ENCODE measurements around the gene NEK6. TPM values are rescaled to one million over a fixed set of nuclear protein-coding genes. Genes with fewer than 3 reads are reported as not detected.

NEK6 gene
- total and polyA plus RNA-seq, 5 donors from 2014 or later = 3.5 to 17.0 (median 3.7) TPM

- H3K36me3 ChIP-seq (ENCODE audit: control insufficient read depth, insufficient read depth, low read length) = no peaks in the 10 kb centered on the region
- ATAC-seq (ENCODE audit: low read depth in 2 of 2) (no peak), DNase-seq (no peak)
- peaks cover 0 to 39% (median 18%) of the 10 kb centered on the region in 4 donors for H3K4me1 Mint-ChIP-seq
- H3K9me3 ChIP-seq (ENCODE audit: control insufficient read depth in 2 of 2, low read length in 2 of 2) = no peaks in the 10 kb centered on the region
- no peak overlapping the region for H3K4me3 ChIP-seq (ENCODE audit: low read depth, low read length)
- H3K27ac Mint-ChIP-seq = no peak overlapping the region
- peaks cover 33% of the 10 kb centered on the region for H3K4me1 ChIP-seq (ENCODE audit: control insufficient read depth, insufficient read depth, low read length, poor library complexity, severe bottlenecking)
- H3K36me3 Mint-ChIP-seq = no peaks in the 10 kb centered on the region
- no peak overlapping the region for H3K27ac ChIP-seq (ENCODE audit: insufficient read depth, low read length, poor library complexity, severe bottlenecking)
- H3K27me3 Mint-ChIP-seq = peaks cover 5% of the 10 kb centered on the region
- no peak overlapping the region for H3K4me3 Mint-ChIP-seq
- no peaks in the 10 kb centered on the region for H3K9me3 Mint-ChIP-seq
- H3K27me3 ChIP-seq (ENCODE audit: control insufficient read depth, insufficient read depth, low read length) = no peaks in the 10 kb centered on the region
These were observed 32.4 kb downstream of the NEK6 start for GRCh38 chr9:124290053-124290591.

GRCh38 chr9:124290743-124291554 lies 33.2 kb downstream of the NEK6 start:
- no peak for ATAC-seq (ENCODE audit: low read depth in 2 of 2)
- Histone ChIP-seq H3K27ac (ENCODE audit: insufficient read depth, low read length, poor library complexity, severe bottlenecking) (no peak overlapping the region), H3K36me3 (ENCODE audit: control insufficient read depth, insufficient read depth, low read length) (no peaks in the 10 kb centered on the region), H3K4me3 (ENCODE audit: low read depth, low read length) (no peak overlapping the region), H3K9me3 (ENCODE audit: control insufficient read depth in 2 of 2, low read length in 2 of 2) (no peaks in the 10 kb centered on the region), H3K27me3 (ENCODE audit: control insufficient read depth, insufficient read depth, low read length) (no peaks in the 10 kb centered on the region), H3K4me1 (ENCODE audit: control insufficient read depth, insufficient read depth, low read length, poor library complexity, severe bottlenecking) (peaks cover 25% of the 10 kb centered on the region)
- Mint-ChIP-seq H3K4me1 (peaks cover 0 to 30% (median 15%) of the 10 kb centered on the region in 4 donors), H3K9me3 (no peaks in the 10 kb centered on the region), H3K4me3 (peak overlapping the region in 1 of 4 donors; percentile 21), H3K27me3 (peaks cover 5% of the 10 kb centered on the region), H3K27ac (peak overlapping the region in 1 of 3 donors; percentile 20), H3K36me3 (no peaks in the 10 kb centered on the region)
- no peak for DNase-seq

GRCh38 chr9:124291801-124292396 lies 34.1 kb downstream of the NEK6 start:
- DNase-seq (peak in 1 of 3 donors; percentile 44), ATAC-seq (ENCODE audit: low read depth in 2 of 2) (peak; percentile 14 to 27)
- no peaks in the 10 kb centered on the region for H3K36me3 ChIP-seq (ENCODE audit: control insufficient read depth, insufficient read depth, low read length)
- H3K9me3 ChIP-seq (ENCODE audit: control insufficient read depth in 2 of 2, low read length in 2 of 2) = no peaks in the 10 kb centered on the region
- no peak overlapping the region for H3K4me3 Mint-ChIP-seq
- H3K27me3 ChIP-seq (ENCODE audit: control insufficient read depth, insufficient read depth, low read length) = no peaks in the 10 kb centered on the region
- peaks cover 5% of the 10 kb centered on the region for H3K27me3 Mint-ChIP-seq
- no peaks in the 10 kb centered on the region for H3K36me3 Mint-ChIP-seq
- no peak overlapping the region for H3K27ac ChIP-seq (ENCODE audit: insufficient read depth, low read length, poor library complexity, severe bottlenecking)
- no peak overlapping the region for H3K4me3 ChIP-seq (ENCODE audit: low read depth, low read length)
- H3K4me1 Mint-ChIP-seq = peaks cover 0 to 21% (median 10%) of the 10 kb centered on the region in 4 donors
- H3K4me1 ChIP-seq (ENCODE audit: control insufficient read depth, insufficient read depth, low read length, poor library complexity, severe bottlenecking) = peaks cover 15% of the 10 kb centered on the region
- no peaks in the 10 kb centered on the region for H3K9me3 Mint-ChIP-seq
- no peak overlapping the region for H3K27ac Mint-ChIP-seq

- Histone ChIP-seq H3K27ac (ENCODE audit: insufficient read depth, low read length, poor library complexity, severe bottlenecking) (no peak overlapping the region), H3K4me1 (ENCODE audit: control insufficient read depth, insufficient read depth, low read length, poor library complexity, severe bottlenecking) (peaks cover 12% of the 10 kb centered on the region), H3K9me3 (ENCODE audit: control insufficient read depth in 2 of 2, low read length in 2 of 2) (no peaks in the 10 kb centered on the region), H3K4me3 (ENCODE audit: low read depth, low read length) (no peak overlapping the region), H3K27me3 (ENCODE audit: control insufficient read depth, insufficient read depth, low read length) (no peaks in the 10 kb centered on the region), H3K36me3 (ENCODE audit: control insufficient read depth, insufficient read depth, low read length) (no peaks in the 10 kb centered on the region)
- H3K4me1 Mint-ChIP-seq = peaks cover 0 to 14% (median 10%) of the 10 kb centered on the region in 4 donors
- no peaks in the 10 kb centered on the region for H3K36me3 Mint-ChIP-seq
- H3K27ac Mint-ChIP-seq = peak overlapping the region in 1 of 3 donors; percentile 53
- ATAC-seq (ENCODE audit: low read depth in 2 of 2) (no peak), DNase-seq (no peak)
- H3K4me3 Mint-ChIP-seq = no peak overlapping the region
- H3K9me3 Mint-ChIP-seq = no peaks in the 10 kb centered on the region
- peaks cover 5% of the 10 kb centered on the region for H3K27me3 Mint-ChIP-seq
These were observed 35.2 kb downstream of the NEK6 start for GRCh38 chr9:124292696-124293593.

GRCh38 chr9:124293718-124294506 lies 36.2 kb downstream of the NEK6 start:
- Mint-ChIP-seq H3K36me3 (no peaks in the 10 kb centered on the region), H3K27me3 (peaks cover 5% of the 10 kb centered on the region), H3K4me1 (peaks cover 0 to 14% (median 10%) of the 10 kb centered on the region in 4 donors), H3K27ac (no peak overlapping the region), H3K9me3 (no peaks in the 10 kb centered on the region), H3K4me3 (no peak overlapping the region)
- H3K36me3 ChIP-seq (ENCODE audit: control insufficient read depth, insufficient read depth, low read length) = no peaks in the 10 kb centered on the region
- no peaks in the 10 kb centered on the region for H3K9me3 ChIP-seq (ENCODE audit: control insufficient read depth in 2 of 2, low read length in 2 of 2)
- no peaks in the 10 kb centered on the region for H3K27me3 ChIP-seq (ENCODE audit: control insufficient read depth, insufficient read depth, low read length)
- H3K4me3 ChIP-seq (ENCODE audit: low read depth, low read length) = no peak overlapping the region
- no peak for DNase-seq
- no peak for ATAC-seq (ENCODE audit: low read depth in 2 of 2)
- peaks cover 12% of the 10 kb centered on the region for H3K4me1 ChIP-seq (ENCODE audit: control insufficient read depth, insufficient read depth, low read length, poor library complexity, severe bottlenecking)
- no peak overlapping the region for H3K27ac ChIP-seq (ENCODE audit: insufficient read depth, low read length, poor library complexity, severe bottlenecking)

- H3K36me3 Mint-ChIP-seq = no peaks in the 10 kb centered on the region
- no peaks in the 10 kb centered on the region for H3K9me3 Mint-ChIP-seq
- H3K27ac Mint-ChIP-seq = no peak overlapping the region
- H3K4me3 Mint-ChIP-seq = no peak overlapping the region
- peaks cover 5% of the 10 kb centered on the region for H3K27me3 Mint-ChIP-seq
- no peak overlapping the region for H3K4me3 ChIP-seq (ENCODE audit: low read depth, low read length)
- H3K27me3 ChIP-seq (ENCODE audit: control insufficient read depth, insufficient read depth, low read length) = no peaks in the 10 kb centered on the region
- ATAC-seq (ENCODE audit: low read depth in 2 of 2) (no peak), DNase-seq (no peak)
- H3K27ac ChIP-seq (ENCODE audit: insufficient read depth, low read length, poor library complexity, severe bottlenecking) = no peak overlapping the region
- peaks cover 12% of the 10 kb centered on the region for H3K4me1 ChIP-seq (ENCODE audit: control insufficient read depth, insufficient read depth, low read length, poor library complexity, severe bottlenecking)
- no peaks in the 10 kb centered on the region for H3K36me3 ChIP-seq (ENCODE audit: control insufficient read depth, insufficient read depth, low read length)
- no peaks in the 10 kb centered on the region for H3K9me3 ChIP-seq (ENCODE audit: control insufficient read depth in 2 of 2, low read length in 2 of 2)
- H3K4me1 Mint-ChIP-seq = peaks cover 0 to 18% (median 9%) of the 10 kb centered on the region in 4 donors
These were observed 37.5 kb downstream of the NEK6 start for GRCh38 chr9:124295159-124295794.
